ENCODE data around the gene CEMP1.

Gene CEMP1

GRCh38 chr16:2495041-2495440, 36.2 kb downstream of the CEMP1 start:
- H3K36me3 Mint-ChIP-seq = peaks cover 7 to 15% of the 10 kb centered on the region in 2 donors
- no peaks in the 10 kb centered on the region for H3K9me3 Mint-ChIP-seq
- no peak overlapping the region for H3K27ac Mint-ChIP-seq
- no peak overlapping the region for H3K4me3 Mint-ChIP-seq
- no peaks in the 10 kb centered on the region for H3K27me3 Mint-ChIP-seq
- ATAC-seq (replicated peaks) (no peak), DNase-seq (no peak)
- H3K4me1 Mint-ChIP-seq = peaks cover 0 to 4% of the 10 kb centered on the region in 2 donors

- Mint-ChIP-seq H3K4me1 (peaks cover 0 to 3% of the 10 kb centered on the region in 2 donors), H3K27ac (no peak overlapping the region), H3K36me3 (peaks cover 7 to 18% of the 10 kb centered on the region in 2 donors), H3K9me3 (no peaks in the 10 kb centered on the region), H3K4me3 (no peak overlapping the region), H3K27me3 (no peaks in the 10 kb centered on the region)
- ATAC-seq (replicated peaks) = no peak
- DNase-seq = no peak
These were observed 36.6 kb downstream of the CEMP1 start for GRCh38 chr16:2494616-2495015.

- ATAC-seq (replicated peaks) (no peak), DNase-seq (no peak)
- Mint-ChIP-seq H3K27ac (no peak overlapping the region), H3K4me3 (no peak overlapping the region), H3K36me3 (peaks cover 7 to 15% of the 10 kb centered on the region in 2 donors), H3K4me1 (peaks cover 0 to 2% of the 10 kb centered on the region in 2 donors), H3K27me3 (no peaks in the 10 kb centered on the region), H3K9me3 (no peaks in the 10 kb centered on the region)
These were observed 37.6 kb downstream of the CEMP1 start for GRCh38 chr16:2493605-2494004.

- no peak overlapping the region for H3K27ac Mint-ChIP-seq
- DNase-seq (no peak), ATAC-seq (replicated peaks) (no peak)
- H3K9me3 Mint-ChIP-seq = no peaks in the 10 kb centered on the region
- no peaks in the 10 kb centered on the region for H3K27me3 Mint-ChIP-seq
- H3K36me3 Mint-ChIP-seq = peaks cover 3 to 11% of the 10 kb centered on the region in 2 donors
- H3K4me1 Mint-ChIP-seq = peaks cover 8 to 10% of the 10 kb centered on the region in 2 donors
- H3K4me3 Mint-ChIP-seq = no peak overlapping the region
These were observed 38.9 kb downstream of the CEMP1 start for GRCh38 chr16:2492292-2492691.

GRCh38 chr16:2490190-2491105, 40.8 kb downstream of the CEMP1 start:
- H3K27ac Mint-ChIP-seq = no peak overlapping the region
- ATAC-seq (replicated peaks) (no peak), DNase-seq (no peak)
- no peak overlapping the region for H3K4me3 Mint-ChIP-seq
- H3K27me3 Mint-ChIP-seq = no peaks in the 10 kb centered on the region
- H3K9me3 Mint-ChIP-seq = no peaks in the 10 kb centered on the region
- peaks cover 0 to 10% of the 10 kb centered on the region in 2 donors for H3K36me3 Mint-ChIP-seq
- H3K4me1 Mint-ChIP-seq = peaks cover 17 to 19% of the 10 kb centered on the region in 2 donors

- Mint-ChIP-seq H3K36me3 (peaks cover 0 to 10% of the 10 kb centered on the region in 2 donors), H3K4me1 (peaks cover 20% of the 10 kb centered on the region in 2 donors), H3K4me3 (no peak overlapping the region), H3K9me3 (no peaks in the 10 kb centered on the region), H3K27me3 (no peaks in the 10 kb centered on the region), H3K27ac (no peak overlapping the region)
- ATAC-seq (replicated peaks) = no peak
- DNase-seq = no peak
These were observed 41.6 kb downstream of the CEMP1 start for GRCh38 chr16:2489581-2489980.

GRCh38 chr16:2487903-2488531, 43.2 kb downstream of the CEMP1 start:
- Mint-ChIP-seq H3K27ac (peak overlapping the region; percentile 95), H3K9me3 (no peaks in the 10 kb centered on the region)

GRCh38 chr16:2487517-2487842, 43.7 kb downstream of the CEMP1 start:
- no peak for ATAC-seq (replicated peaks)
- H3K9me3 Mint-ChIP-seq = no peaks in the 10 kb centered on the region
- H3K4me1 Mint-ChIP-seq = peaks cover 25 to 27% of the 10 kb centered on the region in 2 donors
- DNase-seq = no peak
- H3K36me3 Mint-ChIP-seq = peaks cover 0 to 13% of the 10 kb centered on the region in 2 donors
- H3K27ac Mint-ChIP-seq = peak overlapping the region; percentile 95
- H3K4me3 Mint-ChIP-seq = peak overlapping the region; percentile 75 to 80
- no peaks in the 10 kb centered on the region for H3K27me3 Mint-ChIP-seq

More at GRCh38 chr16:2487903-2488531, 43.2 kb downstream of the CEMP1 start:
- peak overlapping the region; percentile 75 to 80 for H3K4me3 Mint-ChIP-seq
- DNase-seq = no peak
- peaks cover 0 to 10% of the 10 kb centered on the region in 2 donors for H3K36me3 Mint-ChIP-seq
- no peak for ATAC-seq (replicated peaks)
- peaks cover 23 to 25% of the 10 kb centered on the region in 2 donors for H3K4me1 Mint-ChIP-seq
- H3K27me3 Mint-ChIP-seq = no peaks in the 10 kb centered on the region

GRCh38 chr16:2486645-2487516, 44.3 kb downstream of the CEMP1 start:
- ATAC-seq (replicated peaks) (peak; percentile 97 to 98), DNase-seq (peak; percentile 79)
- Mint-ChIP-seq H3K27ac (peak overlapping the region; percentile 95), H3K9me3 (no peaks in the 10 kb centered on the region), H3K36me3 (peaks cover 3 to 14% of the 10 kb centered on the region in 2 donors), H3K27me3 (no peaks in the 10 kb centered on the region), H3K4me3 (peak overlapping the region; percentile 75 to 80), H3K4me1 (peaks cover 25 to 31% of the 10 kb centered on the region in 2 donors)

- Mint-ChIP-seq H3K4me3 (no peak overlapping the region), H3K36me3 (peaks cover 3 to 14% of the 10 kb centered on the region in 2 donors), H3K9me3 (no peaks in the 10 kb centered on the region), H3K27ac (no peak overlapping the region), H3K4me1 (peaks cover 25 to 31% of the 10 kb centered on the region in 2 donors), H3K27me3 (no peaks in the 10 kb centered on the region)
- DNase-seq (no peak), ATAC-seq (replicated peaks) (no peak)
These were observed 45.2 kb downstream of the CEMP1 start for GRCh38 chr16:2485811-2486507.

GRCh38 chr16:2484898-2485508, 46.2 kb downstream of the CEMP1 start:
- ATAC-seq (replicated peaks) (no peak), DNase-seq (no peak)
- peaks cover 25 to 31% of the 10 kb centered on the region in 2 donors for H3K4me1 Mint-ChIP-seq
- H3K4me3 Mint-ChIP-seq = no peak overlapping the region
- H3K27ac Mint-ChIP-seq = no peak overlapping the region
- no peaks in the 10 kb centered on the region for H3K9me3 Mint-ChIP-seq
- peaks cover 5 to 14% of the 10 kb centered on the region in 2 donors for H3K36me3 Mint-ChIP-seq
- H3K27me3 Mint-ChIP-seq = no peaks in the 10 kb centered on the region

- Mint-ChIP-seq H3K27ac (peak overlapping the region; percentile 26), H3K9me3 (no peaks in the 10 kb centered on the region), H3K4me1 (peaks cover 25 to 31% of the 10 kb centered on the region in 2 donors), H3K36me3 (peaks cover 7 to 16% of the 10 kb centered on the region in 2 donors), H3K27me3 (no peaks in the 10 kb centered on the region), H3K4me3 (no peak overlapping the region)
- DNase-seq (no peak), ATAC-seq (replicated peaks) (no peak)
These were observed 47.0 kb downstream of the CEMP1 start for GRCh38 chr16:2483939-2484897.

All from stimulated activated naive B cell treated with anti-CD40 and anti-IgM and Interleukin-4, amounts not matched to agents 10 μg/mL and 1 μg/mL and 100 μg/mL, for 72 hours (primary cell).